Medulla oblongata (tissue), 1 donor: Measurements from ENCODE around the gene GTF2H2C_2.
"Not testable (repeated sequence)": the region's sequence is repeated elsewhere in the genome, so short reads cannot be mapped to it uniquely, and the experiment has no call there.

Experiments used
- DNase-seq: peaks from one replicate; pipeline ENCODE4 v3.0.0-alpha.2; 2015; ENCODE audit errors: extremely low spot score

GTF2H2C_2 gene

DNA sequence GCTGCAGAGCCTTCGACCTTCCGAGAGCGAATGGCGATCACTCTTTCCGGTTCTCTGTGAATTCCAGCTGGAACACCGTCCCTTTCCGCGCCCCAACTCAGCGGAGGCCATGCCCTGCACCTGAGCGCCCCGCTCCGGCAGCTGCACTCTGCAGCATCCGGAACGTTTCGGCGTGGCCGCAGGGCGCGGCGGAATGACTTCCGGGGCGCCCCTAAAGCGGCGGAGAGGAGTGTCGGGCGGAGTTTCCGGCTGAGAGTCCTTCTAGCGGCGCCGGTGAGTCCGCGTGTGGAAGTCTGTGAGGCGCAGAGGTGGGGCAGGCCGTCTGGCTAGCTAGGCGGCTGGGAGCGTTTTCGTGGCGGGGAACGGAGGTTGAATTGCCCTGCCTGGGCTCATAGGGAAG is at the start of gene GTF2H2C_2:
Gene GTF2H2C_2, plus strand, starts transcription at position 252 of the 400 bp plus-strand sequence.
- DNase-seq, result not testable (repeated sequence)

- DNase-seq, result peak; percentile 12
These were observed 14.0 kb upstream of the GTF2H2C_2 start for GRCh38 chr5:70400984-70401686.

DNA sequence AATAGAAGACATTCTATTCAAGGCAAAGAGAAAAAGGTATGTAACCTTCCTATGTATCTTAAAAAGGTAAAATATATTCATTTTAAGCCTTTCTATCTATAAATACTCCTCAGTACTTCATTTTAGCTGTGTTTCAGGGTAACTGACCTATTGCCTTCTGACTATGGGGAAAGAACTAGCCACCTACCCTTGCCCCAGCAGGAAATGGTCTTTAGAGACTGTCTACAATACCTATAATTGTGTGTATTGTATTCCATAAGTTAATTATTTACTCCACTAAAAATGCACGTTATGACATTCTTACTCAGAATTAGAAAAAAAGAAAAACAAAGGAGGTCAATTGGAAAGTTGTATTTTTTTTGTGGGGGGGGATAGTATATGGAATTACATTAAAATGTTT is 6.2 kb downstream of the GTF2H2C_2 start:
- DNase-seq, result not testable (repeated sequence)

DNA sequence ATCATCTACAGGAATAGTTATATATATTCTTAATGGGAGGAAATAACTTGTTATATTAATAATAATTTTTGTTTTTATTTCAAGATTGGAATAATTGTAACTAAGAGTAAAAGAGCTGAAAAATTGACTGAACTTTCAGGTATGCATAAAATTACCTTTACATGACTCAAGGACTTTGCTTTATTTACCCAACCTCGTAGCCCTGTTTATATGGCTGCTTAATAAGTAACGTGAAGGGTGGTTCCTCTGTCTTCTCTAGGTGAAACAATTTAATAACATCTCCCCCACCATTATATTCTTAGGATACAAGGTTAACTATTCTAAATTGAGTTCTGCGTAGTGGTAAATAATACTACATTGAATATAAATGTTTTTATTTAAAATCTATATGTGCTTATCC is 8.0 kb downstream of the GTF2H2C_2 start:
- DNase-seq, result not testable (repeated sequence)

DNA sequence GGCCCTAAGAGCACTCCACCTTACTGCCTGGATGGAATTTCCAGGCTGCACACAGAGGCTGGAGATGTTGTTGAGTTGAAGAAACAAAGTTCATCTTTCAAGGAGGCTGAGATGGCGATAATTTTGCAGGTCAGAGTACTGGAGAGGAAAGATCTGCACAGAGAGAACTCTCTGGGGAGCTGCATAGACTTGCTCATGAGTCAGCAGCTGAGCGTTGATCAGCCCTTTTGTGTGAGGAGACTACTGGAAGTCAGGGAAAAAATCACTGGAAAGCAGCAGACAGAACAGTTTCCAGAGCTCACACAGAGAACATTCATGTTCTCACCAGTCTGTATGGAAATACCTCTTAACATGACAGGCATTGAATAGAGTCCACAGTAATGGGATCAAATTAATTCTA is 23.4 kb downstream of the GTF2H2C_2 start:
- DNase-seq, result not testable (repeated sequence)

DNA sequence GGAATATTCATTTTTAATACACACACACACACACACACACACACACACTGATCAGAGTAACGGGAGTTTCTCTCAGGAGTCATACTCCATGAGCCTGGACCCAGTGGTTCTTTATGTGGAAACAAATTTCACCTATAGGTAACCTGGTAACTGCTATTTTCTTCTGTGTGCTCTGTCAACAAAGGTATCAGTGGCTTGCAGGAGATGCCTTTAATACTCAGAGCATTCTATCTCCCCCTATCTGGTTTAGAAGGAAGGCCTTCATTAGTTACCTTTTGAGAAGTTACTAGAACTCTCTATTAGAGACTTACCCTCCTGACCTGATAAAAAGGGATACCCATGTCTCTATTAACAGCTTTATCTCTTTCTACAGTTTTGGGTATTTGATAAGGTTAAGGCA is 34.4 kb downstream of the GTF2H2C_2 start:
- DNase-seq, result not testable (repeated sequence)

GRCh38 chr5:70451249-70451984 is 36.2 kb downstream of the GTF2H2C_2 start:
- DNase-seq, result not testable (repeated sequence)

GRCh38 chr5:70457093-70457492 is 41.9 kb downstream of the GTF2H2C_2 start:
- DNase-seq, result not testable (repeated sequence)

- not testable (repeated sequence) for DNase-seq
These were observed 44.0 kb downstream of the GTF2H2C_2 start for GRCh38 chr5:70459188-70459587.

DNA sequence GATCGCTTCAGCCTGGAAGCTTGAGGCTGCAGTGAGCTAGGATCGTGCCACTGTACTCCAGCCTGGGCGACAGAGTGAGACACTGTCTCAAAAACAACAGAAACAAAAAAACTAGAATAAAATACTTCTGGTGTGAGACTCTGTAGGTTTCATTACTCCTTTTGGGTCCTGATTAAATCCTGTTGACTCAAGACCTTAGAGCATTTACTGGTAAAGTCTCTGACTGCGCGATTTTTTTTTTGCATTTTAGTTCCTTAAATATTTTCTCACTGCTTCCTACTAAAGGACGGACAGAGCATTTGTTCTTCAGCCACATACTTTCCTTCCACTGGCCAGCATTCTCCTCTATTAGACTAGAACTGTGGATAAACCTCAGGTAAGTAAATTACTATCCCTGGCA is 46.8 kb downstream of the GTF2H2C_2 start:
- not testable (repeated sequence) for DNase-seq

DNA sequence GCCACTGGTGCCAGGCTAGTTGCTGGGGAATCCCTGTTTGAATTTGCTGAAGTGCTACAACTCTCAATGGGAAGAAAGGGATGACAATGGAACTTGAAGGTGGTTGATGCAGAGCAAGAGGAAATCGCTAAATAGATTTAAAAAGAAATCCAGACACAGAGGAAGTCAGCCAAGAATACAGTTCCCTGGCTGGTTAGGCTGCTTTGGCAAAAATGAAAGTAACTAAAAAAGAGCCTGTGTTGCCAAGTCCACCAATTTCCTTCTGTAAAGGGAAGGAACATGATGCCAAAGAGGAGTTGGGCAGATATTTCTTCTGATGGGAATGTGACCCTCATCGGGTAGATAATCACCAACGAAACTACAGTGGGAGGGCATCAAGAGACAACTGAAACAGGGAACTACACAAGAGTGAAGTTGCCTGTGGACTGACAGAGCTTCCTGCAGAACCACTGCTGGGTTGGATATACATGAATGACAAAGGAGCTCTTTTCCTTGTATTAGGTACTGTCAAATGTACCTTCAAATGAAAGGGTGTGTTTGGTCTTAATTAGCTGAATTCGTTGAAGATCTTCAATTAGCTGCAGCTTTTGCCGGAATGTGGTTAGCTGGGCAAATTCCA is 49.0 kb downstream of the GTF2H2C_2 start:
- DNase-seq, result not testable (repeated sequence)

DNA sequence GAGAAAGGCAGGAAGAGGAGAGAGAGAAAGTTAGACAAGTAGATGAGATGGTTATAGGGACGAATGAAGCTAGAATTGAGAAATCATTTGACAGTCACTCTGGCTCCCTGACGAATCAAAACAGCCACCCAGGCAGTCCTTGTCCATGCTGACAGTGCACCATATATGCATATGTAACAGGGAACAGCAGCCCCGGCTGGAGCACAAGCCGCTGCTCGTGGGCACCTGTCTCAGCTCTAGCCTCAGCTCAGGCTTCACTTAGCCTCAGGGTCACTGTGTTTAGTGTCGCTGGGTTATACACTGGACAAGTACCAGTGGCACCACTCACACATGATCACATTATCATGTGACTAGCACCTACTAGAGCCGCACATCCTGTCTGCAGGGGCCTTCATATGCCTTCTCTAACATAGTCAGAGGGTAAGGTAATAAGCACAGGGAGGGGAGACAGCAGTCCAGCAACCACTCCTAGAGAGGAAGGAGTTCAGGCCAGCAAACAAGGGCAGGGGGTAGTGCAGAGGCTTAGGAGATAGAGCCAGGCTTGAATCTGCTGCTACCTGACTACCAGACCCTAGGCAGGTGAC is 54.9 kb downstream of the GTF2H2C_2 start:
- DNase-seq, result not testable (repeated sequence)
